ENCODE results near the gene NDUFAF8. TPM values are rescaled to one million over a fixed set of nuclear protein-coding genes. Genes with fewer than 3 reads are reported as not detected.
A peak's percentile ranks its signal among the peaks of the same experiment; 100 is the strongest.

Gene NDUFAF8
- total and polyA plus RNA-seq, 10 of the 15 experiments (the other 5 are each of a cell fraction or from before 2014, with no cell fraction given): 22.0 to 307 (median 106) TPM

DNA sequence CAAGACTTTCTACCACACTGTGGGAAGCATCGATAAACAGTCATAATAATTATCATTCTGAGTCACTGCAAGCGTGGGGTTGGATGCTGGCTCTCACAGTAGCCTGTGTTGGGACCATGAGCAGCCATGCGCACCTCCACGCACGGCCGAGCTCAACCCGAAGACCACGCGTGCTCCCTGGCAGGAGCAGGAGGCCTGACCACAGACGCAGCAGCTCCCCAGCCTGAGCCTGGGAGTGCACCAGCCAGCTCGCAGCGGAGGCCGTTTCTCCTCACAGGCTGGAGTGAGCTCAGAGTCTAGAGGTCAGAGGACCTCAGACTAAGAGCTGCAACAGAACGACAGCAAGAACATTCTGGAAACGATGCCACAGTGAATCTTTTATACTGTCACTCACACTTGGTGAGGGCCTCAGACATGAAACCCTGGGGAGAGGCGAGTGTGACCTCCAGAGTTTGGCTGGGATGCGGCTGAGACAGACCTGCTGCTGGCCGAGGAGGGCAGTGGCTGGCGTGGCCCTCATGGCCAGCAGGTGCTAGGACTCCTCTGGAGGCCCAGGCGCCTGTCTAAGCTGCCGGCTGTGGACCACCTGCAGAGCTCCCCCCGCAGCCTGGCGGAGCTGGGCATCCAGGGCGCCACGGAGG lies 6.0 kb downstream of the NDUFAF8 start:
- ChIA-PET POLR2A (interaction anchor here (0.5 kb wide), 1 partner anchor 253 kb away, joined by 4 read pairs; no protein-coding TSS in a partner anchor), RAD21 (ENCODE audit: unreplicated experiment) (no interaction called here), SMC1A (ENCODE audit: uncharacterized antibody, unreplicated experiment) (interaction anchor here (0.7 kb wide), 1 partner anchor 240 kb away, joined by 3 read pairs; no protein-coding TSS in a partner anchor), CTCF (interaction anchor here (1.0 to 1.4 kb wide), 3 partner anchors 47 to 356 kb away, joined by 3 to 4 read pairs (median 4); no protein-coding TSS in a partner anchor)
- no peak overlapping the region for H3K9ac ChIP-seq (ENCODE audit: control insufficient read depth, insufficient read depth, low read length)
- H3K9me3 ChIP-seq (replicated peaks; ENCODE audit: control insufficient read depth, insufficient read depth, low read length): no peaks in the 10 kb centered on the region
- peak; percentile 80 for ATAC-seq
- intact Hi-C loops (cut with micrococcal nuclease; ENCODE audit: unreplicated experiment): no loop called here
- no TSS peak for BruUV-seq (replicated peaks)
- DNase-seq (ENCODE audit: low read depth, low spot score): peak; percentile 45
- H3K4me3 ChIP-seq: no peak overlapping the region
- H3K27ac ChIP-seq (ENCODE audit: control insufficient read depth, insufficient read depth): peak overlapping the region; percentile 56
- FAIRE-seq: no peak
- peaks cover 15% of the 10 kb centered on the region for H3K79me2 ChIP-seq (ENCODE audit: control insufficient read depth, insufficient read depth, low read length)
- WGBS (ENCODE audit: insufficient coverage, insufficient replicate concordance, low lambda C conversion rate, missing lambda C conversion rate): 29% methylated on average over 25 of the region's 25 CpGs
- peaks cover 0 to 2% of the 10 kb centered on the region in 2 experiments; a peak in 2 of 4 replicates for H3K36me3 ChIP-seq (ENCODE audit: control insufficient read depth in 2 of 2, insufficient read depth in 2 of 2, low read length in 1 of 2)
- no peak overlapping the region for H2AFZ ChIP-seq (ENCODE audit: control insufficient read depth, low read depth, low read length)
- in situ Hi-C loops (cut with MboI): loop anchor here (25.0 kb wide), 1 partner anchor 233 kb away; no protein-coding TSS in a partner anchor
- peaks cover 23% of the 10 kb centered on the region for H3K4me1 ChIP-seq (ENCODE audit: control insufficient read depth, insufficient read depth, low read length)
- no peaks in the 10 kb centered on the region for H3K27me3 ChIP-seq (replicated peaks in 1 of 2; ENCODE audit: control insufficient read depth in 2 of 2, insufficient read depth in 2 of 2, low read length in 1 of 2)
- H3K4me2 ChIP-seq (ENCODE audit: control insufficient read depth, insufficient read depth): no peak overlapping the region; the same call in 1 of the 2 replicates
- H4K20me1 ChIP-seq (ENCODE audit: control insufficient read depth, insufficient read depth): no peaks in the 10 kb centered on the region
- peak; percentile 75 to 80 for TF ChIP-seq IKZF2 (IDR thresholded peaks at IDR 0.05)
- TF ChIP-seq SRF (IDR thresholded peaks at IDR 0.05; ENCODE audit: low read depth in 2 of 2, low read length in 2 of 2): 0 out of 4 replicates have a peak, but pooled peaks of 1 of the 2 experiments have one; percentile 46
- no peak for TF ChIP-seq ZNF24 (IDR thresholded peaks at IDR 0.05)
- peak; percentile 96 for TF ChIP-seq IRF4 (IDR thresholded peaks at IDR 0.05; ENCODE audit: low read depth, low read length)
- TF ChIP-seq NFIC (IDR thresholded peaks at IDR 0.05; ENCODE audit: low read depth, low read length): peak; percentile 54; the same call in 1 of the 2 replicates
- TF ChIP-seq, protein P1, sequence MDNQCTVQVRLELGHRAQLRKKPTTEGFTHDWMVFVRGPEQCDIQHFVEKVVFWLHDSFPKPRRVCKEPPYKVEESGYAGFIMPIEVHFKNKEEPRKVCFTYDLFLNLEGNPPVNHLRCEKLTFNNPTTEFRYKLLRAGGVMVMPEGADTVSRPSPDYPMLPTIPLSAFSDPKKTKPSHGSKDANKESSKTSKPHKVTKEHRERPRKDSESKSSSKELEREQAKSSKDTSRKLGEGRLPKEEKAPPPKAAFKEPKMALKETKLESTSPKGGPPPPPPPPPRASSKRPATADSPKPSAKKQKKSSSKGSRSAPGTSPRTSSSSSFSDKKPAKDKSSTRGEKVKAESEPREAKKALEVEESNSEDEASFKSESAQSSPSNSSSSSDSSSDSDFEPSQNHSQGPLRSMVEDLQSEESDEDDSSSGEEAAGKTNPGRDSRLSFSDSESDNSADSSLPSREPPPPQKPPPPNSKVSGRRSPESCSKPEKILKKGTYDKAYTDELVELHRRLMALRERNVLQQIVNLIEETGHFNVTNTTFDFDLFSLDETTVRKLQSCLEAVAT (IDR thresholded peaks at IDR 0.05): no peak
- peak; percentile 73 for TF ChIP-seq DPF2 (IDR thresholded peaks at IDR 0.05)
- 0 out of 2 replicates have a peak, but pooled peaks have one; percentile 40 for TF ChIP-seq TCF12 (IDR thresholded peaks at IDR 0.05; ENCODE audit: low read depth, low read length)
- TF ChIP-seq, protein P2, sequence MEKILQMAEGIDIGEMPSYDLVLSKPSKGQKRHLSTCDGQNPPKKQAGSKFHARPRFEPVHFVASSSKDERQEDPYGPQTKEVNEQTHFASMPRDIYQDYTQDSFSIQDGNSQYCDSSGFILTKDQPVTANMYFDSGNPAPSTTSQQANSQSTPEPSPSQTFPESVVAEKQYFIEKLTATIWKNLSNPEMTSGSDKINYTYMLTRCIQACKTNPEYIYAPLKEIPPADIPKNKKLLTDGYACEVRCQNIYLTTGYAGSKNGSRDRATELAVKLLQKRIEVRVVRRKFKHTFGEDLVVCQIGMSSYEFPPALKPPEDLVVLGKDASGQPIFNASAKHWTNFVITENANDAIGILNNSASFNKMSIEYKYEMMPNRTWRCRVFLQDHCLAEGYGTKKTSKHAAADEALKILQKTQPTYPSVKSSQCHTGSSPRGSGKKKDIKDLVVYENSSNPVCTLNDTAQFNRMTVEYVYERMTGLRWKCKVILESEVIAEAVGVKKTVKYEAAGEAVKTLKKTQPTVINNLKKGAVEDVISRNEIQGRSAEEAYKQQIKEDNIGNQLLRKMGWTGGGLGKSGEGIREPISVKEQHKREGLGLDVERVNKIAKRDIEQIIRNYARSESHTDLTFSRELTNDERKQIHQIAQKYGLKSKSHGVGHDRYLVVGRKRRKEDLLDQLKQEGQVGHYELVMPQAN (conservative IDR thresholded peaks at IDR 0.05): no peak
- TF ChIP-seq PAX5 (IDR thresholded peaks at IDR 0.05; ENCODE audit: borderline replicate concordance, low read depth, low read length): peak; percentile 98
- TF ChIP-seq CREB1 (IDR thresholded peaks at IDR 0.05; ENCODE audit: low read depth): peak; percentile 33; the same call in 1 of the 2 replicates
- TF ChIP-seq, protein P3, sequence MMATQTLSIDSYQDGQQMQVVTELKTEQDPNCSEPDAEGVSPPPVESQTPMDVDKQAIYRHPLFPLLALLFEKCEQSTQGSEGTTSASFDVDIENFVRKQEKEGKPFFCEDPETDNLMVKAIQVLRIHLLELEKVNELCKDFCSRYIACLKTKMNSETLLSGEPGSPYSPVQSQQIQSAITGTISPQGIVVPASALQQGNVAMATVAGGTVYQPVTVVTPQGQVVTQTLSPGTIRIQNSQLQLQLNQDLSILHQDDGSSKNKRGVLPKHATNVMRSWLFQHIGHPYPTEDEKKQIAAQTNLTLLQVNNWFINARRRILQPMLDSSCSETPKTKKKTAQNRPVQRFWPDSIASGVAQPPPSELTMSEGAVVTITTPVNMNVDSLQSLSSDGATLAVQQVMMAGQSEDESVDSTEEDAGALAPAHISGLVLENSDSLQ (IDR thresholded peaks at IDR 0.05): peak; percentile 41; the same call in 1 of the 2 replicates
- peak; percentile 97 for TF ChIP-seq JUNB (IDR thresholded peaks at IDR 0.05)
- TF ChIP-seq MEF2A (IDR thresholded peaks at IDR 0.05; ENCODE audit: insufficient read depth, low read depth, low read length): 0 out of 2 replicates have a peak, but pooled peaks have one; percentile 13
- TF ChIP-seq FOXM1 (IDR thresholded peaks at IDR 0.05; ENCODE audit: low read depth, low read length): no peak
- no peak for TF ChIP-seq STAT1 (conservative IDR thresholded peaks at IDR 0.05)
- peak; percentile 72; the same call in 1 of the 2 replicates for TF ChIP-seq PML (IDR thresholded peaks at IDR 0.05; ENCODE audit: low read length)
- TF ChIP-seq RUNX3 (IDR thresholded peaks at IDR 0.05; ENCODE audit: low read length): peak; percentile 90
- TF ChIP-seq BACH1 (IDR thresholded peaks at IDR 0.05; ENCODE audit: borderline replicate concordance): peak; percentile 87; the same call in 1 of the 2 replicates
- no peak for TF ChIP-seq HCFC1 (IDR thresholded peaks at IDR 0.05; ENCODE audit: low read length)
- TF ChIP-seq EED (IDR thresholded peaks at IDR 0.05; ENCODE audit: low read depth): peak; percentile 88
- TF ChIP-seq SP1 (IDR thresholded peaks at IDR 0.05; ENCODE audit: low read depth, low read length): peak; percentile 36
- no peak for TF ChIP-seq ZNF207 (IDR thresholded peaks at IDR 0.05; ENCODE audit: borderline replicate concordance)

All from GM12878 (cell line).